ENCODE results near the gene KERA.
"Not testable (repeated sequence)": the region's sequence is repeated elsewhere in the genome, so short reads cannot be mapped to it uniquely, and the experiment has no call there.

The KERA gene

GRCh38 chr12:91057368-91058165 lies at the start of gene KERA:
Gene KERA, minus strand, starts transcription at chr12:91058024. Its CDS starts 1,743 bp downstream, at chr12:91056281.
- DNase-seq = no peak

- DNase-seq = no peak
These were observed 48.5 kb upstream of the KERA start for GRCh38 chr12:91106283-91106682.

DNA sequence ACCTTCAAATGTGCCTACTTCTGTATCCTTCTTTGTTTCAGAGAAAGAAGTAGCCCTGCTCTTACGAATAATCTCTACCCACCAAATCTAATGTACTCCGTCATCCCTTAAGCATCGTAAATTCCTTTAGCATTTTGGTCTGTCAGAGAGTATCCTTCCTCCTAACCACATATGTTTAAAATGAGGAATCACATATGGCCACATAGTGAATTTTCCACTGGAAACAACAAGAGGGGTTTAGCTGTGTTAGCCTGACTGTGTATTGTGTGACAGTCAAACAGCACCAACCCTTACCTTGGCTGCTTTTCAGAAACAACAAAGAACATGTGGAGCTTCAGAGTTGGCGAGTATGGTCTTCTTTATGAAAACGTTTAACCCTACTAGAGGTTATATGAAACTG lies 48.0 kb upstream of the KERA start:
- DNase-seq = no peak

DNA sequence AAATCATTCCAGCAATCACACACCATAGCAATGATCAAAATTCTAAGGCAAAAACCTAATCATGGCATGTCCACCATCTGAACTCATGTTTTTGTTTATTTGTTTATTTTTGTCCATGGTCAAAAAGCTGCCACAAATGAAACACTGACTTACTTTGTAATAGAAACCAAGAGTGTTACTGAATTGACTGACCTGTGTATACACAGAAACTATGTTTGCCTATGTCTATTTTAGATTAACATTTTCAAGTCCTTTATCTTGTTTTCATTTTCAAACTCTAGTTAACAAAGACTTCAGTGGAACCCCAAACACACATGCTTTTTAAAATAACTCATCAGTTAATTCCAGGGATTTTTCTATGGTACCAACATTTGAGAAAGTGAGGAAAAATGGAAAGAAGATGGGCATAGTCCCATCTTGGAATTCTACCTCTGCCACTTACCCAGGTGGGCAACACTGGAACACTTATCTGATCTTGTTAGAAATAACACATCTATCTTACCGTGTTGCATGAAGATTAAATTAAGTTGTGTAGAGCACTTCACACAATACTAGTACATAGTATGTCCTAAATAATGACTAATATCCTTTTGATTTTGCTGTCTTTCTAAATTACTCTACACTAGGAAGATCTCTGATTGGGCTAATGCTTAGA lies 47.1 kb upstream of the KERA start:
- no peak for DNase-seq

DNA sequence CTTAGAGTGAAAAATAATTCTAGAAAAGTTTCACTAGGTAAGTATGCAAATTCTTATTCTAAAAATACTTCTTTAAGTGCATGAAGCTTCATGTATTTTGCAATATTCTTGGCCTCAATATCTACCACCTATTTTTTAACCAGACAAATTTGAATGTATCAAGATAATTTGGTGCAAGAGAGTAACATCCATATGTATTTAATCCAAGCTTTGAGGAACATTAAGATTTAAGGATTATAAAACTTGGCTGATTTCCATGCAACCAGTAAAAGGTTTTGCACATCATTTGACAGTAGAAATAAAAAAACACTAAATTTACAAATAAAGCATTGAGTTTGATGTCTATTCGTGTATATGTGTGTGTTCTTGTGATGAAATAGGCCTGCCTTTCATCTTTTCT lies 45.8 kb upstream of the KERA start:
- no peak for DNase-seq

- no peak for DNase-seq
These were observed 45.3 kb upstream of the KERA start for GRCh38 chr12:91103101-91103500.

DNA sequence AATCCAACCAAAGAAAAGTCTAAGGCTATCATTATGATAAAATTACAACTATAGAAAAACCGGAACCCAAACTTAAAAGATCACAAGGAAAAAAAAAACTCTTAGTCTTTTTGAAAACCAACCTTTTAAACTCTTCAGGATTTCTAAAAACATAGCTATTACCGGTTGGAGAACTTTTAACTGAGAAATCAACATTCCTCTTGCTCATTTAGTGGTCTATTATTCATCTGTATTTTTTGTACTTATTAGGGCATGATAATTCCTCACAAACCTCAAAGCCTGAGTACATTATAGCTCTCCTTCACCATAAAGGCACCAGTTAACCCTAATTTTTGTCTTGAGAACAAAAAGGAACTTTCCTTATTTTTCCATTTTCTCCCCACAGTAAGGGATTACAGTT lies 43.1 kb upstream of the KERA start:
- no peak for DNase-seq

GRCh38 chr12:91099836-91100235 lies 42.0 kb upstream of the KERA start:
- DNase-seq = no peak

GRCh38 chr12:91099341-91099740 lies 41.5 kb upstream of the KERA start:
- no peak for DNase-seq

- DNase-seq = no peak
These were observed 41.1 kb upstream of the KERA start for GRCh38 chr12:91098941-91099340.

- DNase-seq = no peak
These were observed 40.6 kb upstream of the KERA start for GRCh38 chr12:91098461-91098860.

- no peak for DNase-seq
These were observed 37.1 kb upstream of the KERA start for GRCh38 chr12:91094957-91095356.

DNA sequence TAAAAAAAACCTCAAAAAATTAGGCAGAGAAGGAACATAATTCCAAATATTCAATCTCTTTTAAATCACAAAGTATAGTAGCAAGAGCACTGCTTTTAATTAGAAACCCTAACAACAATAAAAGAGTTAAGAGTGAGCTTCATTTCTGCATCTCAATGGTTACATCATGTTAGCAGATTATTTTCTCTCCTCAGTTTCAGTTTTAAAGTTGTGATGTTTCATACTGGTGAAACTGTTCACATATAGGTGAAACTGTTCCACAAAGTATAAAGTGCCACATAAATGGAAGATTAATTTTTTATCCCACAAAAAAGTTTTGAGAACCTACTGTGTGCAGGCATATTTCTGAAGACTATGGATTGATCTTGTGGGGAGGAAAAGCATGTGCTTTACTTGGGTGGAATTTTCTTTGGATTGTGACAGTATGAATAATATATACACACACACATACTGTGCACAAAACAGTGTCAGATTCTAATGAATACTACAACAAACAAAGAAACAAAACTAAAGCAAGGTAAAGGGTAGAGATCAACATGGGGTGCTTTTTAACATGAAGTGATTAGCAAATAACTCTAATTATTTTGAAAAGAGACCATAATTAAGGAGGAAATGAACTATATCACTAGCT lies 36.3 kb upstream of the KERA start:
- no peak for DNase-seq

- no peak for DNase-seq
These were observed 35.5 kb upstream of the KERA start for GRCh38 chr12:91093341-91093740.

DNA sequence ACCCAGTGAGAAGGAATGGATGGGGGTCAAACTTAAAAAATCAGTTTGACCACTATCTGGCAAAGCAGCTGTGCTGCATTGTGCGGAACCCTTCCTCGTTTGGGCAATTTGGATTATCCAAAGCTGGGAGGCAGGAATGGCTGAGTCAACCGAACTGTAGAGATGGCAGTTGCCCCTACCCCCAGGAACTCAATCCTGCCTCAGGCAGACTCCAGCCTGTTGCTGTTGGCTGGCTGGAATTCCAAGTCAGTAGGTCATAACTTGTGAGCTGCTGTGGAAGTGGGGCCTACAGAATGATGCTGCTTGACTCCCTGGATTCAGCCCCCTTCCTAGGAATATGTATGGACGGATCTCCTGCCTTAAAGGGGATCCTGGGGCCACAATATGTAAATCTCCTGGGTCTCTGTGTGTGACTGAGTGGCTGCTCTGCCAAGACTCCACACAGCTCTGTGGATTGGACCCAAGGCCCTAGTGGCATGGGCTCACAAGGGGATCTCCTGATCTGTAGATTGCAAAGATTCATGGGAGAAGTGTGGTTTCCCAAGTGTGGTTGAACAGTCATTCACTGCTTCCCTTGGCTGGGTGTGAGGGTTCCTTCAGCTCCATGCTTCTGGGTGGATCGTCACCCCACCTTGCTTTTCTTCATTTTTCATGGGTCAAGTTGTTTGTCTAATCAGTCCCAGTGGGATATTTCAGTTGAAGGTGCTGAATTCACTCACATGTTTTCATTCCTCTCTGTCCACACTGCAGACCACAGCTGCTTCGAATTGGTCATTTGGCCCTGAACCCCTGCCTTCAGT lies 34.3 kb upstream of the KERA start:
- DNase-seq = no peak

DNA sequence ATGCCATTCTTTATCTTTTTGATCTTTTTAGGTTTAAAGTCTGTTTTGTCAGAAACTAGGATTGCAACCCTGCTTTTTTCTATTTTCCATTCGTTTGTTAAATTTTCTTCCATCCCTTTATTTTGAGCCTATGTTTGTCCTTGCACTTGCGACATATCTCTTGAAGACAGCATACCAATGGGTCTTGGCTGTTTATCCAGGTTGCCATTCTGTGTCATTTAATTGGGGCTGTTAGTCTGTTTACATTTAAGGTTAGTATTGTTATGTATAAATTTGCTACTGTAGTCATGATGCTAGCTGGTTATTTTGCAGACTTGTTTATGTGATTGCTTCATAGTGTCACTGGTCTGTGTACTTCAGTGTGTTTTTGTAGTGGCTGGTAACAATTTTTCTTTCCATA lies 32.1 kb upstream of the KERA start:
- DNase-seq = not testable (repeated sequence)

DNA sequence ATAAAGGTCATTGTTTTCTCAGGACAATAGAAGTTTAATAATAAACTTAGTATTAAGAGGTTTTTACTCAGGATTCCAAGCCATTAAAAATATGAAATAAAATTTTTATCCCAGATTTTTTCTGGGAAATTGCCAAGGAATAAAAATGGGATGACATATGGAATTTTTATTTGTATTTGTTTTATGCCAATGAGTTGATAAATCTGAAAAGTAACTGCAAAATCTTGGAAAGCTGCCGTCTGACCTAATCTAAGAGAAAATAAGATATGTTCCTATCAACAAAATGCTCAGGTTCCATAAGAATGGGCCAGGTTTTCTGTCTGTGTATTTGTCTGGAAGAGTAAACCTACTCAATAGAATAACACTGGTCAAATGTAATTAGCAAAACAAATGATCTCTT lies 22.2 kb upstream of the KERA start:
- no peak for DNase-seq

GRCh38 chr12:91078501-91078900 lies 20.7 kb upstream of the KERA start:
- DNase-seq = no peak

DNA sequence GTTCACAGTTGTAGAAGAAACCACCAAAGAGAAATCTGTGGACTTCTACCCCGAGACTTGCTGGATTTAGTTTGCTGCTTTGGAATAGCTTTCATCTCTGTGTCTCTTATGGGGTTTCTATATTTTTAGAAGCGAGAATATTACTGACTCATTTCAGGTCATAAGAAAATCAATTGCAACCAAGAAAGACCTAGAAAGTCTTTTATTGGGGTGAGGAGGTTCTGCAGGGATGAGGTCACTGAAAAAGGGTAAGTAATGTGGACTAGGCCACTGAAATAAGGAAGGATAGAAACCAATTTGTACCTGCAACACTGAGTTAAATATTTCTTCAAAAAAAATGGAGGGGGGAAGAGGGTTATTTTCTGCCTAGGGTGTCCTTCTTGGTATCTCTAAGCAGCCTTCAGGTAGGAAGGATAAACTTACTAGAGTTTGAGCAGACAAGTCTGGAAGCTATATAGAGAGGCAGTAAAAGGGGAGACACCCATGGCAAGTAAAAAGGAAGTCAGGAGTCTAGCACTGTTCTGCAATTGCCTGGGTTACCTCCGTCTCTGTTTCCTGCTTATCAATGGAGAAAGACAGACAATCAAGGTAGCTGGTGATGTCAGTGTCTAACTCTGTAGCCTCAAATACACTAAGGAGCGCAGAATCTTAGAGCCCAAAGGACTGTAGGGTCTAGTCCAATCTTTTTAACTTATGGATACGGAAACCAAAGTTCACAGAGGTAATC lies 19.6 kb upstream of the KERA start:
- no peak for DNase-seq

DNA sequence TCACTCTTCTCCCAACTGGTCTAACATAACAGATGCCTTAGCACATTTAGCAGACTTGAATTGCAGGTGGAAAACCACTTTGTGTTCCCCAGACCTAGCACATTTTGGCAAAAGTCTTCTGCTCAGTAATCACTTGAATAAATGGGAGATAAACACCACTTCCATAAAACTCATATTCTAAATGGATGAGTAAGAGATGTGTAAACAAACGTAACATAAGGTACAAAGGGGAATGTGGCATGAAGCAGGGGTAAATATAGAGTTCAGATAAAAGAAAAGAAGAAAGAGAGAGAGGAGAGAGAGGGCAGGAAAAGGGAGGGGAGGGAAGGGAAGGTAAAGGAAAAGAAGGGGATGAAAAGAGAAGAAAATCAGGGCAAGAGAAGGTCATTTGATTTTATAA lies 17.0 kb upstream of the KERA start:
- DNase-seq = no peak

GRCh38 chr12:91074154-91074709 lies 16.4 kb upstream of the KERA start:
- DNase-seq = no peak

DNA sequence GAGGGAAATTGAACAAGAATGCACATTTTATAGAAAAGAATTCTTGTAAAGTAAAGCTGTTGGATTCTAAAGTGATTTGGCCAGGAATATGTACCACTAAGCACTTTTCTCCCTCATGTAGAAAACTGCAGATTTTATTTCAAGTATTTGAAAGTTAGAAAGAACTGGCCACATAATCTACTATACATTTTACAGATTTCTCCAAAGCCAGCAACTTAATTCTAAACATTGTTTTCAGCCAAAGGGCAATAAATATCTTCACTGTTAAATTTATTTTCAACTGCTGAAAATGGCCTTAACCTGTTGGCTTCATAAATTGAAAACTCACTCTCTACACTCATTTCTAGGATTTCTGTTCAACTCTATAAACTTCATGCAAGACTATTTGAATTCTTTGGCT lies 15.6 kb upstream of the KERA start:
- no peak for DNase-seq

All from activated naive CD4-positive, alpha-beta T cell treated with anti-CD3 and anti-CD28 coated beads, Interleukin-2, amount 50 U/mL, for 16 hours (primary cell).